Right forelimb (tissue), 1 donor: ENCODE data around the gene EML1.
A peak's percentile ranks its signal among the peaks of the same experiment; 100 is the strongest.

ENCODE experiments used
- DNase-seq: peaks from one replicate; pipeline ENCODE4 v3.0.0-alpha.2; 2018

Gene EML1

DNA sequence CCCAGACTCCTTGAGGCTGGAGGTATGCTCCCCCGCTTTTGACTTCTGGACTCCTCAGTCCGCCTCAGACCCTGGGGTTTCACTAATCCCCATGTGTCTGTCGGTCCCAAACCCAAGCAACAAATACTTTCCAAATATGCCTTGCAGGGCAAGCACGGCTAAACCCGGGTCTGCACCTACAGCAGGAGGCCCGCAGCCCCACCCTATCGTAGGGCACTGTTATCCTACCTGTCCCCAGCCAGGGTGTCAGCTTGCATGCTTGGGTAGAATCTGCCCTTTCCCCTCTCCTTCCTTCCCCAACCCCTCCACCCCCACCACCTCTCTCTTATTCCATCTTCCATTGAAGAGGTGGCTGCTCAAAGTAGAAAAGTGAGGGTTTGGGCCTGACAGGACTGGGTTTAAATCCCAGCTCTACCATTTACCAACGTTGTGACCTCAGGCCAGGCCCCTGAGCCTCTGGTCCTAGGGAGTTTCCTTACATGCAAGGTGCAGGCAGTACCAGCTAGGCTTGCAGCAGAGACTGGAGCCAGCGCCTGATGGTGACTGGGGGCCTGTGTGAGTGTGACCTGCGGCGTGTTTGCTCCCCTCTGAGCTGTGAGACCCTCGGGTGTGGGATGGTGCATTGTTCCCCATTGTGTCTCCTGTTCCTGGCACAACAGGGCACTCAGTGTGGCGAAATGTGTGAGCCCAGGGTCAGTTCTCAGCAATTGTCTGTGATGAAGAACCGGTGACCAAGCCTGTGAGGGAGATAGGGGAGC is 11.2 kb upstream of the EML1 start:
- DNase-seq: no peak

DNA sequence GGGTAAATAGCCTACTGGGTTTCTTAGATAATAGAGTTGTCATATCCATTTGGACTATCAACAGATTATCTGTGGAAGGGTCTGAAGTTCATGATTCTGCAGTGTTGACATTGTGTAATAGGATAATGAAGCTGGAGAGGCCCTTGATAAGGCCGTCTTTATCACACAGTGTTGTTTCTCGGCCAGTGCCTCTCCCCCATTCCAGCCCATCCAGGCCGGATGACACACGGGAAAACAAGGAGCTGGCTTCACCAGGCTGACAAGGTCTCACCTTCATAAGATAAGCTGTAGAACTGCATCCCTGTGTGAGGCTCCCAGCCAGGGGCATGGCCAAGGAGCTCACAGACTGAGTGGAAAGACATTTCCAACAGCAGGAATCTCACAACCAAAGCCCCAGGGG is 8.7 kb upstream of the EML1 start:
- no peak for DNase-seq

DNA sequence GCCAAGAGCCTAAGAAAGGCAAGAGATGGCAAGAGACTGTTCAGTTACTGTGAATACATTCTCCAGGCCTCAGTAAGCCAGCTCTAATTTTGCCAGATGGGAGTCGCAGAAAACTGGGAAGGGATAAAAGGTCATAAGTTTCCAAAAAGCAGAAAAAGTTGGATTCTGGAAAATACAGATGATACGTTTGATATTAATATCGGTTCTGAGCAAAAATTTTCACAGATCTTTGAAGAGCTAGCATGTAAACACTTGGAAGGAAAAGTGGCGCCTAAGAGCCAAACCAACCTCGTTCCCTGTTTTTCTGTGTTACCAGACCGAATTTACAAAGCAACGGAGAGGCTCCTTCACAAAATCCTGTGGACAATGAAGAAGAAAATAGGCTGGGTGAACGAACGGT is 7.8 kb upstream of the EML1 start:
- DNase-seq: no peak

DNA sequence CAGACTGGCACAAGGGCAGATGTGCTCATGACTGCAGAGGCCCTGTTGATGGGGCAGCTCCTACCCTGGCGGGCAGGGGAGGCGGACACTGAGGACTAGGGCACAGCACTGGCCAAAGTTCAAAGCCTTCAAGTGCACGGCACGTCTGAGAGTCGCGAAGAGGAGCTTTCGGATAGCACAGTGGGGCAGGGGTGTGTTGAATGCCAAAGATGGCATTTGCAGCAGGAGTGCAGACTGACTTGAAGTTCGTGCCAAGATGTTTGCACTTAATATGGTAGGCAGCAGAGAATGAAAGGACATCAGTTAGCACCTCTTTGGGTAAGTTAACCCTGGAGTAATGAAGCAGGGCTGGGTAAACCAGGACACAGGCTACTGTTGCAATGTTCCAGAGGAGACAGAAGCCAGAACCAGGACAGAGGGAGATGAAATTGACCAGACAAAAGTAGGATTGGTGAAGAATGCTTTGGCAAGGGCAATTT is 6.7 kb upstream of the EML1 start:
- no peak for DNase-seq

DNA sequence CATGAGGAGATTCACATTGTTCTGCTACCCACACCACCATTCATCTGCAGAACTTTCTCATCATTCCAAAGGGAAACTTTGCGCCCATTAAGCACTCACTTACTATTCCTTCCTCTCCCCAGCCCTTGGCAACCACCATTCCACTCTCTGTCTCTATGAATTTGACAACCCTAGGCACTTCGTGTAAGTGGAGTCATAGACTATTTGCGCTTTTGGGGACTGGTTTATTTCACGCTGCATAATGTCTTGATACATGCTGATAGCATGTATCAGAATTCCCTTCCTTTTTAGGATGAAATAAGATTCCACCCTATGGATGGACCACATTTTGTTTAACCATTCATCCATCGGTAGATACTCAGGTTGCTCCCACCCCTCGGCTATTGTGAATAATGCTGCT is 4.5 kb upstream of the EML1 start:
- DNase-seq: no peak

- DNase-seq: no peak
These were observed 3.6 kb upstream of the EML1 start for GRCh38 chr14:99789581-99789980.

DNA sequence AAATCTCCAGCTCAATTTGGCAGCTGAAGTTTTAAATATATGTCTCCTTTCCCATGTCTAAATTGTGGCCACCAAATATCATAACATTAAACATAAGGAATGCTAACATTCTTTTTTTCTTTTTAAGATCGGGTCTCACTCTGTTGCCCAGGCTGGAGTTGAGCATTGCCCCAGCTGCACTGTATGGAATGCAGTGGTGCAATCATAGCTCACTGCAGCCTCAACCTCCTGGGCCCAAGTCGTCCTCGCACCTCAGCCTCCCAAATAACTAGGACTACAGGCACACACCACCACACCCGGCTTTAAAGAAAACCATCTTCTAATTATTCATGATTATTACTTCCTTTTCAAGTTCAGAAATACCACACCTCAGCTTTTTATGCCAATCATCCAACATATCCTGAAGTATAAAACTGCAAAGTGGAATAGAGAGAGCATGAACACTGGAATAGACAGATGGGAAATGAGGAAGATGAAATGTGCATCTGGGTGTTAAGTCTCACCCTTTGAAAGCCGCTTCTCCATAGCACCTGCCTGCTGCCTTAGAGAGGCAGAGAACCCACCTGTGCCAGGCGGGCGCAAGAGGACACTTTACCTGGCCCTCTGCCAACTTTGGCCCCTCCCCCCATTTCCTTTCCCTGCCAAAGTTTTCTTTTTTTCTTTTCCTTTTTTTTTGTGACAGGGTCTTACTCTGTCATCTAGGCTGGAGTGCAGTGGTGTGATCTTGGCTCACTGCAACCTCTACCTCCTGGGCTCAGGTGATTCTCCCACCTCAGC is 2.8 kb upstream of the EML1 start:
- DNase-seq: no peak

DNA sequence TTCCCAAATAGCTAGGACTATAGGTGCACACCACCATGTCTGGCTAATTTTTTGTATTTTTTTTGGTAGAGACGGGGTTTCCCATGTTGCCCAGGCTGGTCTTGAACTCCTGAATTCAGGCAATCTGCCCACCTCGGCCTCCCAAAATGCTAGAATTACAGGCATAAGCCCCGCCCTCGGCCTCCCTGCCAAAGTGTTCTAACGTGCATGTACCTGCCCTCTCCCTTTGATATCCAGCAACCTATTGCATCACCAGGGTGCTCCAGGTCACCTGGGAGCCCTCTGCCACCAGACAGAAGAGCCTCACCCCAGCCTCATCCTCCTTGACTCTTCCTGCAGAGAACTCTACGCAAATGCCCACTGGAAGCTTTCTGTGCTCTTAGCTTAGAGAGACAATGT is 2.2 kb upstream of the EML1 start:
- DNase-seq: no peak

GRCh38 chr14:99791476-99792209 is 1.6 kb upstream of the EML1 start:
- no peak for DNase-seq

DNA sequence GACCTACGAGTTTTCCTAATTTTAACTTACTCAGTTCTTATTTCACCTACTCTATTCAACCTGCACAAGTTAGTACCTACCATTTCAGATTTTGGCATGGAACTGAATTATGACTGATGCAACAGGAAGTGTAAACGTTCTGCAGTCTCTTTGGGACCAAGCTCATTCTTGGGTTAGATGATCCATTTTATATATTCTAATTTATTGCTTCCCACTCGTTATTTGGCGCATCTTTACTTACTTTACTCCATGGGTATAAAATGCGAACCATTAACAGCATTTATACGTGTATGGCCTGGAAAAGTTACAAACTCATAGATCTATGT is 1.0 kb upstream of the EML1 start:
- DNase-seq: no peak

- DNase-seq: peak; percentile 74
These were observed 531 bp upstream of the EML1 start for GRCh38 chr14:99792551-99793212.

- DNase-seq: no peak
These were observed 1.1 kb downstream of the EML1 start for GRCh38 chr14:99794151-99794780.

- DNase-seq: no peak
These were observed 1.8 kb downstream of the EML1 start for GRCh38 chr14:99795046-99795445.

- no peak for DNase-seq
These were observed 4.0 kb downstream of the EML1 start for GRCh38 chr14:99797231-99797630.

- no peak for DNase-seq
These were observed 7.6 kb downstream of the EML1 start for GRCh38 chr14:99800781-99801180.

GRCh38 chr14:99802301-99803105 is 9.3 kb downstream of the EML1 start:
- peak; percentile 42 for DNase-seq

GRCh38 chr14:99803106-99803775 is 10.0 kb downstream of the EML1 start:
- no peak for DNase-seq

DNA sequence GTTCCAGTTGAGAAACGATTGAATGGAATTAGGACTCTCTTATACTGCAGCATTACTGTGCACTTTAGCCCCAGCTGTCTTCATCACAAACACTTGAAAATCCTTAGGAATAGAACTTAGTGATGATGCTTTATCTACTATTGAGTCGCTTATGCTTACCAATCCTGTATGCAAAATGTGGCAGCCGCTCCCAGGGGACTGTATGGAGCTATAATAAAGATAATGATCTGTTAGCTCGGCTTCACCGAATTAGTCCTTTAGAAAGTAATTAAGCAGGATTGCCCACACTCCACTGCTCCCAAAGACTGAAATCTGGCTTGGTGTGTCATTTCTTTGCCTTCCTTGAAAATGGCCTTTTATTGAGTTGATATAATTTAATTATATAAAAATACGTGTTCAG is 10.6 kb downstream of the EML1 start:
- DNase-seq: no peak

DNA sequence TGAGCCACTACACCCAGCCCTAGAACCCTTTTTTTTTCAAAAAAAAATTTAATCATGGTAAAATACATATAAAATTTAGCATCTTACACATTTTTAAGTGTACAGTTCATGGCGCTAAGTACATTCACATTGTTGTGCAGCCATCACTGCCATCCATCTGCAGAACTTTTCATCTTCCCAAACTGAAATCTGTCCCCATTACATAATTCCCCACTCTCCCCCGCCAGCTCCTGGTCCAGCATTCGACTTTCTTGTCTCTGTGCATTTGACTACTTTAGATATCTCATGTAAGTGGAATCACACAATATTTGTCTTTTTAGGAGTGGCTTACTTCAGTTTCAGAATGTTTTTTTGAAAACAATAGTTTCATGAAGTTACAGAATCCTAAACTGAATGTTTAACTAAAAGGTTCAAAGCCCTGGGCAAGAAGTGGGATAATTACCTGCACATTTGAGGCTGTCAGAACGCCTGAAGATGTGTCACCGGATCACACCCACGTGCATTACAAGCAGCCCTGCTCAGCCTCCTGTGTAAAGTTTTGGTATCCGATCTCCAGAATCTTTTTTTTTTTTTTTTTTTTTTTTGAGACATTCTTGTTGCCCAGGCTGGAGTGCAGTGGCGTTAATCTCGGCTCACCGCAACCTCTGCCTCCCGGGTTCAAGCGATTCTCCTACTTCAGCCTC is 12.7 kb downstream of the EML1 start:
- DNase-seq: no peak

GRCh38 chr14:99806836-99807235 is 13.6 kb downstream of the EML1 start:
- no peak for DNase-seq
